Liver (tissue), 9 donors: Measurements from ENCODE around the gene CHRDL1. TPM values are rescaled to one million over a fixed set of nuclear protein-coding genes. Genes with fewer than 3 reads are reported as not detected.

Experiments used
- DNase-seq: peaks from one replicate; pipeline ENCODE4 v3.0.0-alpha.2; 2017; ENCODE audit warnings: low spot score
- H3K27ac ChIP-seq, 2 donors: one replicate each; pipeline ENCODE4 v1.7.0; 2013; ENCODE audit warnings: inconsistent platforms in 2 of 2, low read length in 2 of 2, control low read depth in 1 of 2, low read depth in 1 of 2, mild to moderate bottlenecking in 1 of 2
- H3K27me3 ChIP-seq, 4 donors: one replicate each; pipeline versions ENCODE4 v1.6.1 to v1.7.0; 2013; ENCODE audit warnings: low read length in 3 of 4, inconsistent platforms in 1 of 4, mild to moderate bottlenecking in 1 of 4, moderate library complexity in 1 of 4; ENCODE audit not compliant: control insufficient read depth in 4 of 4, insufficient read depth in 4 of 4
- H3K36me3 ChIP-seq, 4 donors: one replicate each; pipeline versions ENCODE4 v1.6.1 to v1.7.0; 2013; ENCODE audit warnings: low read length in 3 of 4, mild to moderate bottlenecking in 3 of 4, low read depth in 1 of 4, moderate library complexity in 1 of 4; ENCODE audit not compliant: control insufficient read depth in 4 of 4, insufficient read depth in 3 of 4
- H3K4me1 ChIP-seq, 4 donors: one replicate each; pipeline versions ENCODE4 v1.6.1 to v1.7.0; 2013; ENCODE audit warnings: low read length in 3 of 4, mild to moderate bottlenecking in 3 of 4, moderate library complexity in 1 of 4; ENCODE audit not compliant: control insufficient read depth in 4 of 4, insufficient read depth in 4 of 4
- H3K4me3 ChIP-seq, 3 donors: one replicate each; pipeline versions ENCODE4 v1.6.1 to v1.7.0; 2013; ENCODE audit warnings: low read length in 3 of 3, control low read depth in 1 of 3, low read depth in 1 of 3, mild to moderate bottlenecking in 1 of 3
- H3K9ac ChIP-seq, 2 donors: one replicate each; pipeline ENCODE4 v1.7.0; 2013; ENCODE audit warnings: low read length in 2 of 2, mild to moderate bottlenecking in 2 of 2, moderate library complexity in 2 of 2, control low read depth in 1 of 2, low read depth in 1 of 2
- H3K9me3 ChIP-seq, 4 donors: one replicate each; pipeline versions ENCODE4 v1.6.1 to v1.7.0; 2013; ENCODE audit warnings: low read length in 3 of 4; ENCODE audit not compliant: control insufficient read depth in 4 of 4
- ATF3 ChIP-seq: IDR thresholded peaks from 2 replicates; pipeline ENCODE4 v1.6.1; 2016; ENCODE audit warnings: antibody characterized with exemption
- CTCF ChIP-seq: fragments of 150-350 bp; IDR thresholded peaks from 2 replicates; pipeline ENCODE4 v1.5.1; 2017; ENCODE audit warnings: improper control_type of control experiment, low read depth, low read length; ENCODE audit not compliant: missing input control
- EGR1 ChIP-seq, 2 donors: IDR thresholded peaks; 2 replicates each; pipeline ENCODE4 v1.6.1; 2016 to 2018; ENCODE audit warnings: antibody characterized with exemption in 2 of 2, low read depth in 2 of 2
- FOXA1 ChIP-seq: IDR thresholded peaks from 2 replicates; pipeline ENCODE4 v1.6.1; 2016; ENCODE audit warnings: antibody characterized with exemption
- GABPA ChIP-seq, 2 donors: IDR thresholded peaks in 1 of 2; conservative IDR thresholded peaks in 1 of 2; 2 replicates each; pipeline ENCODE4 v1.6.1; 2016; ENCODE audit warnings: antibody characterized with exemption in 2 of 2, mild to moderate bottlenecking in 1 of 2, moderate library complexity in 1 of 2
- HNF4A ChIP-seq, 2 donors: conservative IDR thresholded peaks; 2 replicates each; pipeline ENCODE4 v1.6.1; 2016; ENCODE audit warnings: antibody characterized with exemption in 2 of 2, mild to moderate bottlenecking in 2 of 2
- HNF4G ChIP-seq: IDR thresholded peaks from 2 replicates; pipeline ENCODE4 v1.6.1; 2016; ENCODE audit warnings: antibody characterized with exemption
- JUND ChIP-seq, 2 donors: IDR thresholded peaks; 2 replicates each; pipeline ENCODE4 v1.6.1; 2016; ENCODE audit warnings: antibody characterized with exemption in 2 of 2
- MAX ChIP-seq: IDR thresholded peaks from 2 replicates; pipeline ENCODE4 v1.6.1; 2016; ENCODE audit warnings: antibody characterized with exemption
- NR2F2 ChIP-seq: IDR thresholded peaks from 2 replicates; pipeline ENCODE4 v1.6.1; 2016; ENCODE audit warnings: antibody characterized with exemption
- RAD21 ChIP-seq, 2 donors: IDR thresholded peaks; 2 replicates each; pipeline ENCODE4 v1.6.1; 2016; ENCODE audit warnings: antibody characterized with exemption in 2 of 2, mild to moderate bottlenecking in 2 of 2
- REST ChIP-seq: IDR thresholded peaks from 2 replicates; pipeline ENCODE4 v1.6.1; 2016; ENCODE audit warnings: antibody characterized with exemption, mild to moderate bottlenecking
- SP1 ChIP-seq: IDR thresholded peaks from 2 replicates; pipeline ENCODE4 v1.6.1; 2018; ENCODE audit warnings: antibody characterized with exemption, mild to moderate bottlenecking
- TAF1 ChIP-seq: conservative IDR thresholded peaks from 2 replicates; pipeline ENCODE4 v1.6.1; 2016; ENCODE audit warnings: antibody characterized with exemption, mild to moderate bottlenecking
- YY1 ChIP-seq: IDR thresholded peaks from 2 replicates; pipeline ENCODE4 v1.6.1; 2016; ENCODE audit warnings: antibody characterized with exemption, mild to moderate bottlenecking
- ZBTB33 ChIP-seq: IDR thresholded peaks from 2 replicates; pipeline ENCODE4 v1.6.1; 2016; ENCODE audit warnings: antibody characterized with exemption
- WGBS: extraction: QIAGEN DNeasy Blood & Tissue Kit; methylation state at CpG from one replicate; pipeline ENCODE4 v1.1.7; 2013; 5-methylcytosine and 5-hydroxymethylcytosine counted together
- polyA plus RNA-seq, 2 donors: library from polyadenylated mRNA; stranded (reverse) in 1 of 2; unstranded in 1 of 2; fragments of 200-250 nt in 1 of 2; fragments of >200 nt in 1 of 2; fragmentation: Nextera tagmentation in 1 of 2; extraction: Ambion mirVana in 1 of 2; gene quantifications; one replicate each; pipeline versions ENCODE4 v1.2.1 to v1.2.3, GENCODE V29; 2013 to 2015
- total RNA-seq, 2 donors: library from RNA; depleted of rRNA; stranded (reverse); fragments of >200 nt; gene quantifications; one replicate each; pipeline ENCODE4 v1.2.3, GENCODE V29; 2014
- donor health status: healthy.
- donor health status: healthy.
- donor health status: healthy.
- donor health status: healthy.
- donor health status: healthy.

CHRDL1 gene
- total and polyA plus RNA-seq, 4 donors = 0.17 to 2.1 (median 0.67) TPM

- no peak overlapping the region for H3K9ac ChIP-seq
- no peak overlapping the region for H3K4me3 ChIP-seq
- no peaks in the 10 kb centered on the region for H3K36me3 ChIP-seq
- no peak for DNase-seq
- H3K9me3 ChIP-seq = no peaks in the 10 kb centered on the region
- H3K27ac ChIP-seq = no peak overlapping the region
- H3K4me1 ChIP-seq = no peaks in the 10 kb centered on the region
- no peak for TF ChIP-seq SP1
- no peaks in the 10 kb centered on the region for H3K27me3 ChIP-seq
These were observed 40.8 kb upstream of the CHRDL1 start for GRCh38 chrX:110836451-110836850.

GRCh38 chrX:110836001-110836400 is 40.4 kb upstream of the CHRDL1 start:
- no peak for DNase-seq
- WGBS = 71% methylated on average over 1 of the region's 1 CpG
- no peak overlapping the region for H3K9ac ChIP-seq
- no peak overlapping the region for H3K27ac ChIP-seq
- H3K9me3 ChIP-seq = no peaks in the 10 kb centered on the region
- TF ChIP-seq REST (no peak), SP1 (no peak), EGR1 (IDR thresholded peaks at IDR 0.05; ENCODE audit: low read depth in 2 of 2) (no peak), FOXA1 (no peak), CTCF (no peak), YY1 (no peak), ATF3 (no peak), MAX (no peak), RAD21 (IDR thresholded peaks at IDR 0.05) (no peak), GABPA (IDR thresholded peaks at IDR 0.05 in 1 of 2, conservative IDR thresholded peaks at IDR 0.05 in 1 of 2) (no peak), ZBTB33 (no peak), HNF4A (conservative IDR thresholded peaks at IDR 0.05) (no peak), NR2F2 (no peak), HNF4G (no peak), JUND (IDR thresholded peaks at IDR 0.05) (no peak), TAF1 (no peak)
- no peak overlapping the region for H3K4me3 ChIP-seq
- H3K27me3 ChIP-seq = no peaks in the 10 kb centered on the region
- H3K36me3 ChIP-seq = no peaks in the 10 kb centered on the region
- H3K4me1 ChIP-seq = no peaks in the 10 kb centered on the region
